K562 (cell line): Measurements from ENCODE around the gene NEDD1. TPM values are rescaled to one million over a fixed set of nuclear protein-coding genes. Genes with fewer than 3 reads are reported as not detected.

Source experiments
- ATAC-seq: fragments of 200-7000 bp; cut with Tn5 transposase; 3 replicates; pipeline ENCODE4 v1.9.1; 2020; ENCODE audit warnings: moderate library complexity
- BruUV-seq: library from RNA; stranded (reverse); fragments of 400-500 nt; replicated peaks from 2 replicates; lab custom pipeline; 2021; lab: Mats Ljungman, UMichigan
- CTCF ChIA-PET: fragments of 300-600 bp; formaldehyde crosslinking; extraction: SDS; loops from one replicate; lab custom pipeline; 2021; ENCODE audit warnings: low intra/inter-chr PET ratio; lab: Yijun Ruan, JAX
- POLR2A ChIA-PET: fragments of 300-600, 350-650 bp; sonication (Branson Sonifier 250); formaldehyde crosslinking; extraction: SDS; loops from one replicate; lab custom pipeline; 2021; ENCODE audit warnings: antibody characterized with exemption, inconsistent platforms; lab: Yijun Ruan, JAX
- DNase-seq, 4 experiments: peaks; one replicate each; pipeline versions ENCODE4 v3.0.0 to v3.0.0-alpha.2; 2011 to 2018; ENCODE audit warnings: low spot score in 3 of 4, mixed read lengths in 3 of 4; ENCODE audit errors: extremely low read depth in 1 of 4
- FAIRE-seq: peaks from 2 replicates; lab custom pipeline; 2011; peaks lifted over from hg19 to GRCh38; lab: Jason Lieb, UNC
- H2AFZ ChIP-seq: 2 replicates; pipeline ENCODE4 v1.6.0; 2011; ENCODE audit warnings: low read depth, low read length, control low read depth, inconsistent platforms
- H3K27ac ChIP-seq: fragments of 200-600 bp; 3 replicates; pipeline ENCODE4 v1.8.0; 2011; ENCODE audit warnings: low read depth, mild to moderate bottlenecking, control low read depth, inconsistent platforms, low read length, moderate library complexity, mixed read lengths; ENCODE audit errors: extremely low read depth
- H3K27me3 ChIP-seq, 2 experiments: fragments of 300-600 bp in 1 of 2; 2 replicates in 1 of 2; 3 replicates in 1 of 2; pipeline versions ENCODE4 v1.6.0 to v1.8.0; 2011; ENCODE audit warnings: inconsistent platforms in 2 of 2, low read length in 2 of 2, mild to moderate bottlenecking in 1 of 2, mixed read lengths in 1 of 2, moderate library complexity in 1 of 2; ENCODE audit not compliant: control insufficient read depth in 2 of 2, insufficient read depth in 2 of 2
- H3K36me3 ChIP-seq: fragments of 300-600 bp; 3 replicates; pipeline ENCODE4 v1.8.0; 2011; ENCODE audit warnings: mild to moderate bottlenecking, low read length, inconsistent platforms; ENCODE audit not compliant: control insufficient read depth, insufficient read depth
- H3K4me1 ChIP-seq, 2 experiments: fragments of 200-600 bp in 1 of 2; replicated peaks in 1 of 2; 2 replicates in 1 of 2; 3 replicates in 1 of 2; pipeline versions ENCODE4 v1.5.1 to v1.8.0; 2011; ENCODE audit warnings: inconsistent platforms in 2 of 2, low read length in 2 of 2, mild to moderate bottlenecking in 1 of 2, mixed read lengths in 1 of 2, moderate library complexity in 1 of 2; ENCODE audit not compliant: control insufficient read depth in 2 of 2, insufficient read depth in 2 of 2
- H3K4me2 ChIP-seq: 2 replicates; pipeline ENCODE4 v1.6.1; 2011; ENCODE audit warnings: low read length, control low read depth, inconsistent platforms, mixed read lengths; ENCODE audit not compliant: insufficient read depth
- H3K4me3 ChIP-seq: fragments of 200-600 bp; sonication (generic), shearing (Covaris generic); 2 replicates; pipeline ENCODE4 v1.5.1; 2016; ENCODE audit warnings: control low read depth, inconsistent platforms
- H3K79me2 ChIP-seq: fragments of 200-600 bp; 3 replicates; pipeline ENCODE4 v1.8.0; 2011; ENCODE audit warnings: low read length, inconsistent platforms; ENCODE audit not compliant: control insufficient read depth, insufficient read depth
- H3K9ac ChIP-seq, 2 experiments: 2 replicates each; pipeline versions ENCODE4 v1.6.0 to v1.6.1; 2011; ENCODE audit warnings: low read depth in 2 of 2, low read length in 2 of 2, control low read depth in 1 of 2, inconsistent platforms in 1 of 2, mild to moderate bottlenecking in 1 of 2, mixed read lengths in 1 of 2; ENCODE audit not compliant: insufficient read depth in 1 of 2
- H3K9me1 ChIP-seq: one replicate; pipeline ENCODE4 v1.6.0; 2011; ENCODE audit warnings: inconsistent platforms, mild to moderate bottlenecking, low read length, moderate library complexity; ENCODE audit not compliant: control insufficient read depth, insufficient read depth
- H3K9me3 ChIP-seq: replicated peaks from 2 replicates; pipeline ENCODE4 v1.5.1; 2011; ENCODE audit warnings: low read depth, low read length, inconsistent platforms; ENCODE audit not compliant: control insufficient read depth, insufficient read depth
- H4K20me1 ChIP-seq: replicated peaks from 2 replicates; pipeline ENCODE4 v1.6.1; 2011; ENCODE audit warnings: low read length, inconsistent platforms, mixed read lengths; ENCODE audit not compliant: control insufficient read depth, insufficient read depth
- FOXM1 ChIP-seq, 2 experiments: fragments of 450-650 bp in 1 of 2; sonication (generic) in 1 of 2; formaldehyde crosslinking in 1 of 2; IDR thresholded peaks; 2 replicates each; pipeline versions ENCODE4 v1.6.1 to v1.9.0; 2017 to 2022; ENCODE audit warnings: low read depth in 2 of 2, mild to moderate bottlenecking in 2 of 2, missing genetic modification reagents in 1 of 2, moderate library complexity in 1 of 2
- MAFG ChIP-seq: fragments of 450-650 bp; conservative IDR thresholded peaks from 2 replicates; pipeline ENCODE4 v1.6.1; 2016; ENCODE audit warnings: missing genetic modification characterization, missing compliant biosample characterization
- MAFK ChIP-seq: IDR thresholded peaks from 2 replicates; pipeline ENCODE4 v1.6.1; 2011; ENCODE audit warnings: low read length, improper control_type of control experiment
- MEIS2 ChIP-seq: fragments of 450-650 bp; IDR thresholded peaks from 2 replicates; pipeline ENCODE4 v1.6.1; 2014; ENCODE audit warnings: mild to moderate bottlenecking; ENCODE audit not compliant: partially characterized antibody
- MXI1 ChIP-seq: IDR thresholded peaks from 2 replicates; pipeline ENCODE4 v1.6.1; 2011; ENCODE audit warnings: low read depth, mild to moderate bottlenecking, improper control_type of control experiment, low read length
- POLR2H ChIP-seq: IDR thresholded peaks from 2 replicates; pipeline ENCODE4 v1.6.1; 2016; ENCODE audit warnings: missing genetic modification characterization, low read depth, mild to moderate bottlenecking, control low read depth, missing compliant biosample characterization, moderate library complexity
- THRAP3 ChIP-seq: fragments of 450-650 bp; IDR thresholded peaks from 2 replicates; pipeline ENCODE4 v1.6.1; 2016; ENCODE audit warnings: mild to moderate bottlenecking, inconsistent platforms, borderline replicate concordance
- ZNF518B ChIP-seq: fragments of 250-450 bp; sonication (Bioruptor Pico); IDR thresholded peaks from 2 replicates; pipeline ENCODE4 v1.5.0; 2021; ENCODE audit warnings: mild to moderate bottlenecking, moderate library complexity
- WGBS: fragments of 100-300 bp; shearing (Covaris generic); methylation state at CpG from one replicate; pipeline ENCODE4 v1.1.6; 2016; ENCODE audit warnings: low coverage, mixed read lengths; ENCODE audit not compliant: insufficient coverage; ENCODE audit errors: missing lambda C conversion rate; 5-methylcytosine and 5-hydroxymethylcytosine counted together
- in situ Hi-C: fragments of 300-500 bp; cut with MboI; formaldehyde crosslinking; loops from 4 replicates; pipeline ENCODE4 v1.15.0; 2018; ENCODE audit warnings: inconsistent platforms, mixed read lengths
- intact Hi-C: fragments of 100-400 bp; cut with micrococcal nuclease; formaldehyde crosslinking; loops from 2 replicates; pipeline ENCODE4 v1.14.2; 2022
- polyA plus RNA-seq, 8 experiments: library from polyadenylated mRNA; depleted of rRNA in 4 of 8; stranded (reverse) in 5 of 8; unstranded in 3 of 8; fragments of >200 nt; fragmentation: Nextera tagmentation in 2 of 8; fragmentation: Illumina TruSeq in 1 of 8; extraction: Ambion mirVana in 2 of 8; extraction: Trizol in 1 of 8; gene quantifications; 2 replicates each; pipeline versions ENCODE4 v1.2.1 to v1.2.3, GENCODE V29; 2011 to 2014; ENCODE audit warnings: inconsistent platforms in 1 of 8, missing spikeins in 1 of 8
- total RNA-seq, 7 experiments: library from RNA; depleted of rRNA in 6 of 7; stranded (reverse); fragments of >200 nt in 6 of 7; fragmentation: Illumina TruSeq in 2 of 7; extraction: Trizol in 2 of 7; gene quantifications; 2 replicates each; pipeline versions ENCODE4 v1.2.1 to v1.2.3, GENCODE V29; 2011 to 2021; ENCODE audit warnings: low replicate concordance in 1 of 7
- TF ChIP-seq, protein P1 (sequence below), 2 experiments: fragments of 450-650 bp; formaldehyde crosslinking in 1 of 2; IDR thresholded peaks; 2 replicates each; pipeline versions ENCODE4 v1.4.0 to v1.6.1; 2014 to 2020; ENCODE audit warnings: mild to moderate bottlenecking in 2 of 2, borderline replicate concordance in 1 of 2, low read depth in 1 of 2

The NEDD1 gene
- total and polyA plus RNA-seq, 9 of the 15 experiments (the other 6 are each of a cell fraction or from before 2014, with no cell fraction given), result 7.5 to 29.3 (median 14.8) TPM

GRCh38 chr12:96912261-96912660, 5.2 kb downstream of the NEDD1 start:
- Histone ChIP-seq H3K9me3 (no peaks in the 10 kb centered on the region), H3K4me1 (peaks cover 2 to 6% of the 10 kb centered on the region in 2 experiments; a peak in 4 of 5 replicates), H3K36me3 (peaks cover 7% of the 10 kb centered on the region; the same call in 2 of the 3 replicates), H3K4me3 (no peak overlapping the region), H3K9me1 (no peaks in the 10 kb centered on the region), H3K79me2 (peaks cover 38% of the 10 kb centered on the region), H3K4me2 (no peak overlapping the region), H4K20me1 (no peaks in the 10 kb centered on the region), H3K27me3 (no peaks in the 10 kb centered on the region), H3K9ac (no peak overlapping the region), H3K27ac (no peak overlapping the region), H2AFZ (no peak overlapping the region)
- 58% methylated on average over 2 of the region's 2 CpGs for WGBS
- intact Hi-C loops, result no loop called here
- in situ Hi-C loops, result no loop called here
- no TSS peak for BruUV-seq
- ChIA-PET POLR2A (no interaction called here), CTCF (no interaction called here)
- ATAC-seq (no peak), DNase-seq (no peak), FAIRE-seq (no peak)
- TF ChIP-seq, protein P1, sequence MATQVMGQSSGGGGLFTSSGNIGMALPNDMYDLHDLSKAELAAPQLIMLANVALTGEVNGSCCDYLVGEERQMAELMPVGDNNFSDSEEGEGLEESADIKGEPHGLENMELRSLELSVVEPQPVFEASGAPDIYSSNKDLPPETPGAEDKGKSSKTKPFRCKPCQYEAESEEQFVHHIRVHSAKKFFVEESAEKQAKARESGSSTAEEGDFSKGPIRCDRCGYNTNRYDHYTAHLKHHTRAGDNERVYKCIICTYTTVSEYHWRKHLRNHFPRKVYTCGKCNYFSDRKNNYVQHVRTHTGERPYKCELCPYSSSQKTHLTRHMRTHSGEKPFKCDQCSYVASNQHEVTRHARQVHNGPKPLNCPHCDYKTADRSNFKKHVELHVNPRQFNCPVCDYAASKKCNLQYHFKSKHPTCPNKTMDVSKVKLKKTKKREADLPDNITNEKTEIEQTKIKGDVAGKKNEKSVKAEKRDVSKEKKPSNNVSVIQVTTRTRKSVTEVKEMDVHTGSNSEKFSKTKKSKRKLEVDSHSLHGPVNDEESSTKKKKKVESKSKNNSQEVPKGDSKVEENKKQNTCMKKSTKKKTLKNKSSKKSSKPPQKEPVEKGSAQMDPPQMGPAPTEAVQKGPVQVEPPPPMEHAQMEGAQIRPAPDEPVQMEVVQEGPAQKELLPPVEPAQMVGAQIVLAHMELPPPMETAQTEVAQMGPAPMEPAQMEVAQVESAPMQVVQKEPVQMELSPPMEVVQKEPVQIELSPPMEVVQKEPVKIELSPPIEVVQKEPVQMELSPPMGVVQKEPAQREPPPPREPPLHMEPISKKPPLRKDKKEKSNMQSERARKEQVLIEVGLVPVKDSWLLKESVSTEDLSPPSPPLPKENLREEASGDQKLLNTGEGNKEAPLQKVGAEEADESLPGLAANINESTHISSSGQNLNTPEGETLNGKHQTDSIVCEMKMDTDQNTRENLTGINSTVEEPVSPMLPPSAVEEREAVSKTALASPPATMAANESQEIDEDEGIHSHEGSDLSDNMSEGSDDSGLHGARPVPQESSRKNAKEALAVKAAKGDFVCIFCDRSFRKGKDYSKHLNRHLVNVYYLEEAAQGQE (IDR thresholded peaks at IDR 0.05; ENCODE audit: borderline replicate concordance), result no peak
- TF ChIP-seq, protein P1 (CRISPR knock-in tag; IDR thresholded peaks at IDR 0.05; ENCODE audit: low read depth), result no peak
- no peak for TF ChIP-seq THRAP3
- TF ChIP-seq MAFG, result no peak; the same call in 1 of the 2 replicates
- peak; percentile 40; the same call in 1 of the 2 replicates for TF ChIP-seq MAFK
- no peak for TF ChIP-seq POLR2H (tag)
- no peak for TF ChIP-seq ZNF518B (CRISPR knock-in tag)
- no peak for TF ChIP-seq MEIS2
- no peak for TF ChIP-seq MXI1
- no peak for TF ChIP-seq FOXM1 (IDR thresholded peaks at IDR 0.05; ENCODE audit: low read depth)
- TF ChIP-seq FOXM1 (CRISPR knock-in tag; IDR thresholded peaks at IDR 0.05; ENCODE audit: low read depth), result no peak
